ENCODE data around the gene HSF4. TPM values are rescaled to one million over a fixed set of nuclear protein-coding genes. Genes with fewer than 3 reads are reported as not detected.

HSF4 gene
- total and polyA plus RNA-seq, 2 of the 4 experiments (the other 2 are of a cell fraction) = 0.54 to 7.5 TPM

GRCh38 chr16:67215706-67216105 lies 51.2 kb downstream of the HSF4 start:
- Histone ChIP-seq H4K5ac (ENCODE audit: low read depth, low read length) (no peak overlapping the region), H3K4me3 (ENCODE audit: insufficient read depth, low read depth, low read length) (no peak overlapping the region), H4K20me1 (ENCODE audit: insufficient read depth, low read length) (no peaks in the 10 kb centered on the region), H2BK20ac (ENCODE audit: low read depth, low read length) (no peak overlapping the region), H3K9ac (ENCODE audit: low read depth, low read length) (no peak overlapping the region), H3K18ac (ENCODE audit: low read depth, low read length) (no peak overlapping the region), H3K36me3 (ENCODE audit: control insufficient read depth, insufficient read depth, low read length) (peaks cover 4% of the 10 kb centered on the region; the same call in 1 of the 2 replicates), H2AK9ac (replicated peaks; ENCODE audit: low read depth, low read length, poor library complexity) (no peak overlapping the region), H3K27ac (ENCODE audit: insufficient read depth, low read length) (no peak overlapping the region), H2AFZ (replicated peaks; ENCODE audit: low read length, poor library complexity) (no peak overlapping the region), H2AK5ac (ENCODE audit: low read depth, low read length) (no peak overlapping the region), H4K91ac (ENCODE audit: insufficient read depth, low read depth, low read length) (no peak overlapping the region), H2BK5ac (ENCODE audit: low read depth, low read length, poor library complexity, severe bottlenecking) (no peak overlapping the region), H3K79me1 (ENCODE audit: low read depth in 1 of 2, low read length in 2 of 2) (no peaks in the 10 kb centered on the region; a peak in 1 of 4 replicates), H2BK120ac (ENCODE audit: low read depth, low read length) (no peak overlapping the region), H3K4ac (ENCODE audit: low read depth, low read length) (no peak overlapping the region), H3K4me2 (ENCODE audit: low read depth, low read length) (no peak overlapping the region), H4K8ac (ENCODE audit: low read depth in 2 of 2, low read length in 2 of 2) (no peak overlapping the region; a peak in 1 of 4 replicates), H3K9me1 (ENCODE audit: insufficient read depth, low read length) (peaks cover 5% of the 10 kb centered on the region; the same call in 1 of the 2 replicates), H3K56ac (ENCODE audit: extremely low read depth, insufficient read depth, low read length) (no peak overlapping the region), H2BK15ac (ENCODE audit: low read depth, low read length) (no peak overlapping the region), H3K27me3 (ENCODE audit: control insufficient read depth, insufficient read depth, low read length) (no peaks in the 10 kb centered on the region), H3K23ac (ENCODE audit: low read depth, low read length) (no peak overlapping the region), H3K9me3 (ENCODE audit: control insufficient read depth, insufficient read depth, low read length) (no peaks in the 10 kb centered on the region), H3K14ac (replicated peaks; ENCODE audit: low read depth, low read length) (no peak overlapping the region), H3K4me1 (ENCODE audit: control insufficient read depth, insufficient read depth, low read length) (no peaks in the 10 kb centered on the region)
- no peak for ATAC-seq (ENCODE audit: low read depth)
- CTCF ChIA-PET = no interaction called here
- 66% methylated on average over 5 of the region's 5 CpGs; no CpG with 5 or more reads in 1 of the 2 experiments for WGBS, 2 experiments (ENCODE audit: extremely low coverage in 2 of 2, insufficient read length in 1 of 2)
- in situ Hi-C loops (cut with MboI; ENCODE audit: low sequenced_read_pairs) (no loop called here), dilution Hi-C loops (cut with HindIII; ENCODE audit: low sequenced_read_pairs, unreplicated experiment) (no loop called here), intact Hi-C loops (cut with micrococcal nuclease) (no loop called here)
- POLR2A ChIA-PET (ENCODE audit: unreplicated experiment) = no interaction called here
- BruUV-seq (replicated peaks) = no TSS peak
- TF ChIP-seq CEBPB (IDR thresholded peaks at IDR 0.05; ENCODE audit: low read depth, low read length) (no peak), ELK1 (IDR thresholded peaks at IDR 0.05; ENCODE audit: borderline replicate concordance, low read depth, low read length) (no peak), POLR2A (IDR thresholded peaks at IDR 0.05; ENCODE audit: low read depth, low read length) (no peak), MAZ (IDR thresholded peaks at IDR 0.05; ENCODE audit: borderline replicate concordance, low read depth, low read length) (no peak), FOS (IDR thresholded peaks at IDR 0.05; ENCODE audit: low read depth, low read length) (no peak), RAD21 (IDR thresholded peaks at IDR 0.05; ENCODE audit: low read length) (no peak), CHD1 (IDR thresholded peaks at IDR 0.05; ENCODE audit: low read depth, low read length) (no peak)
- DNase-seq = no peak
